Measurements from ENCODE around the gene DTNBP1. TPM values are rescaled to one million over a fixed set of nuclear protein-coding genes. Genes with fewer than 3 reads are reported as not detected.

DTNBP1 gene
- total RNA-seq, 1 donor from 2014 or later = 18.2 TPM

DNA sequence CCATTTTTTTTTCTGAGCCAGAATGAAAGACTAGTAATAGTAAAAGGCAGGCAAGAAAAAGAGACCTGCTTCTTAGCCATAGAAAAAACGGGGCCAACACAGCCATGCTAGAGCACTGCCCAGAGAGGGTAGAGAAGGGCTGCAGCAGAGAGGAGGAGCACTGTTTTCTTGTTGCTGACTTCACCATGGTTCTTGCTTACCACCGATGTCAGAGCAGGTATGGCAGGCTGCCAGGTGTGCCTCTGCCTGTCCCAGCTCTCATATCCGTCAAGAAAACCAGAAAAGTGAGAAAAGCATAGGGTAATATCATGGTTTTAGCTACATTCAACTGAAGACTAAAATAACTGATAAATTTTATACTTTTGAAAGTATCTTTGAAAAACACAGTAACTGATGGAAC lies 60.7 kb downstream of the DTNBP1 start:
- no peak for DNase-seq (ENCODE audit: extremely low spot score in 2 of 2)
- Histone ChIP-seq H3K27ac (no peak overlapping the region), H3K27me3 (no peaks in the 10 kb centered on the region), H3K4me1 (no peaks in the 10 kb centered on the region), H3K4me3 (no peak overlapping the region), H3K36me3 (no peaks in the 10 kb centered on the region), H3K9me3 (no peaks in the 10 kb centered on the region)
- TF ChIP-seq POLR2AphosphoS5 (IDR thresholded peaks at IDR 0.05; ENCODE audit: insufficient read depth in 1 of 2, low read depth in 1 of 2) = no peak
- no peak for TF ChIP-seq POLR2A (IDR thresholded peaks at IDR 0.05)
- TF ChIP-seq, protein P1, sequence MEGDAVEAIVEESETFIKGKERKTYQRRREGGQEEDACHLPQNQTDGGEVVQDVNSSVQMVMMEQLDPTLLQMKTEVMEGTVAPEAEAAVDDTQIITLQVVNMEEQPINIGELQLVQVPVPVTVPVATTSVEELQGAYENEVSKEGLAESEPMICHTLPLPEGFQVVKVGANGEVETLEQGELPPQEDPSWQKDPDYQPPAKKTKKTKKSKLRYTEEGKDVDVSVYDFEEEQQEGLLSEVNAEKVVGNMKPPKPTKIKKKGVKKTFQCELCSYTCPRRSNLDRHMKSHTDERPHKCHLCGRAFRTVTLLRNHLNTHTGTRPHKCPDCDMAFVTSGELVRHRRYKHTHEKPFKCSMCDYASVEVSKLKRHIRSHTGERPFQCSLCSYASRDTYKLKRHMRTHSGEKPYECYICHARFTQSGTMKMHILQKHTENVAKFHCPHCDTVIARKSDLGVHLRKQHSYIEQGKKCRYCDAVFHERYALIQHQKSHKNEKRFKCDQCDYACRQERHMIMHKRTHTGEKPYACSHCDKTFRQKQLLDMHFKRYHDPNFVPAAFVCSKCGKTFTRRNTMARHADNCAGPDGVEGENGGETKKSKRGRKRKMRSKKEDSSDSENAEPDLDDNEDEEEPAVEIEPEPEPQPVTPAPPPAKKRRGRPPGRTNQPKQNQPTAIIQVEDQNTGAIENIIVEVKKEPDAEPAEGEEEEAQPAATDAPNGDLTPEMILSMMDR (IDR thresholded peaks at IDR 0.05) = no peak
- intact Hi-C loops (cut with DNase I) = no loop called here

DNA sequence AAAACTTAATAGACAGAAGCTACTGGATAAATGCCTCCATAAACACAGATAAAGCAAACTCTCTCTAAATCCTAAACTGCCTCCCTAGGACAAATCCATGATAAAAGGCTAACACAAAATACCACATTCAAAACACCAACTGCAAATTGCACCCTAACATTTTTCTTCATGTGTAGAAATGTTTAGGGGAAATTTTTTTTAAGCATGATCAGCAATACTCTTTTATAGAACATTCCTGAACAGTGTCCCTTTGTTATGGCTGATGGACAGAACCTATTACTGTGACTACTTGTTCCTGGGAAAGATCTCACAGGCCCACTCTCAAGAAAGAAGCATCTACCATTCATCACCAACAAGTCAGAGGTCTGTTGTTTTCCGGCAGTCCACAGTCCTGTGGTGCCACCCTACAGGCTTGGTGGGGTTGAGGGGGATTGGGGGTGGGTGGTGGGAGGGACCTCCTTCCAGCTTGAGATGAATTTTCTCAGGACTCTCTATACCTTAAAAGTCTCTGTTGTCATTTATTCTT lies 64.5 kb downstream of the DTNBP1 start:
- intact Hi-C loops (cut with DNase I) = no loop called here
- TF ChIP-seq POLR2AphosphoS5 (IDR thresholded peaks at IDR 0.05; ENCODE audit: insufficient read depth in 1 of 2, low read depth in 1 of 2) (no peak), POLR2A (IDR thresholded peaks at IDR 0.05) (no peak)
- TF ChIP-seq, protein P1 (IDR thresholded peaks at IDR 0.05) = no peak

DNA sequence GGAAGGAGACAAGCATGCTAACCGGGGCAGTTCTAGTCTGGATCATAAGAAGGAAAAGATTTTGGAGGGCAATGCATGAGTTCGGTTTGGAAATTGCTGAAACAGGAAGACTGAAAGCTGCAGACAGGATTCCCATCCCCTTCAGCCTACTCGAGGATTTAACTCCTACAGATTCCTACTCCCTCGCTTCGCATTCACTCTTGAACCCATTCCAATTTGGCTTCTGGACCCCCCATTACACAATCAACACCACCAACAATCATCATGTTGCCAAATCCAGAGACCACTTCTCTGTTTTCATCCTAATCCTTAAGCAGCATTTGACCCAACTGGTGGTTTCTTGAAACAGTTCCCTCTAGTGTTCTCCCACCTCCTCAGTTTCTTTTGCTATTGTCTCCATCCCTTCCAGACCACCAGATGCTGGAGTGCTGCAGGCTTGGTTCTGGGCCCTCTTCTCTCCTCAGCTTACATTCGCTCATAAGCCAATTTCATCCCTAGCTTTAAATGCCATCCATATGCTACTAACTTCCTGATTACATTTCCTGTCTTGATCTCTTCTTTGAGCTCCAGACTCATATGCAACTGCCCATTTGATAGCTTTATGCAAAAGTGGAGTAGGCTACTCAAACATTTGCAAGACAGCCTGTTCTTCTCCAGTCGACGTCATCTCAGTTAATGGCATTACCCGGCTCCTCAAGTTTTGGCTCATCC lies 66.5 kb downstream of the DTNBP1 start:
- TF ChIP-seq, protein P1 (IDR thresholded peaks at IDR 0.05) = no peak
- no peak for TF ChIP-seq POLR2AphosphoS5 (IDR thresholded peaks at IDR 0.05; ENCODE audit: insufficient read depth in 1 of 2, low read depth in 1 of 2)
- TF ChIP-seq POLR2A (IDR thresholded peaks at IDR 0.05) = no peak
- H3K4me1 ChIP-seq = no peaks in the 10 kb centered on the region
- no peaks in the 10 kb centered on the region for H3K9me3 ChIP-seq
- intact Hi-C loops (cut with DNase I) = no loop called here
- H3K4me3 ChIP-seq = no peak overlapping the region
- H3K27ac ChIP-seq = no peak overlapping the region
- no peak for DNase-seq (ENCODE audit: extremely low spot score in 2 of 2)
- no peaks in the 10 kb centered on the region for H3K27me3 ChIP-seq
- H3K36me3 ChIP-seq = no peaks in the 10 kb centered on the region

More for the DNA sequence above, 64.5 kb downstream of the DTNBP1 start:
- no peaks in the 10 kb centered on the region for H3K27me3 ChIP-seq
- no peaks in the 10 kb centered on the region for H3K4me1 ChIP-seq
- H3K4me3 ChIP-seq = no peak overlapping the region
- H3K9me3 ChIP-seq = no peaks in the 10 kb centered on the region
- no peak for DNase-seq (ENCODE audit: extremely low spot score in 2 of 2)
- H3K27ac ChIP-seq = no peak overlapping the region
- no peaks in the 10 kb centered on the region for H3K36me3 ChIP-seq

DNA sequence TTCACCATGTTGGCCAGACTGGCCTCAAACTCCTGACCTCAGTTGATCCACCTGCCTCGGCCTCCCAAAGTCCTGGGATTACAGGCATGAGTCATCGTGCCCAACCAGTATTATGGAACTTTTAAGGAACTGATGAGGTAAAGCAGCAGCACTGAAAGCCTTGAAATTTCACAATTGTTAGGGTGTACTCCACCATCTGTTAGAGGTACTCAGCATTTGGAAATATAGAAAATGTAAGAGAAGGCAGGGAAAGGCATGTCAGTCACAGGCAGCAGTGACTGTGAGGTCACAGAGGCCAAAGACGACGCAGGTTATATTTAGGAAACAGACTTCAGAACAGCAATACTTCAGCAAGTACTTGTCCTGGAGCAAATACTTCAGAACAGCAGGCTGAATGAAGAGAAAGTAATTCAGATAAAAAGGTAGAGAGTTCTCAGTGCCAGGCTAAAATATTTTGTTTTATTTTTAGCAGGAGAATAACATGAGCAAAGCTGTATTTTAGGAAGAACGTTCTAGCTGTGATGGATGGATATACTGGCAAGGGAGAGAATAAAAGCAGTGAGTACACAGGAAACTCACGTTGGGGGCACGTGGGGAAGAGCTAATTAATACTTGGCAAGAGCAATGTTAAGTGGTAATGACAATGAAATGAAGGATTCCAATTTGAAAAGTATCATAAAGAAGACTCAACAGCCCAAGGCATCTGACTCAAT lies 67.2 kb downstream of the DTNBP1 start:
- H3K9me3 ChIP-seq = no peaks in the 10 kb centered on the region
- H3K4me3 ChIP-seq = no peak overlapping the region
- intact Hi-C loops (cut with DNase I) = no loop called here
- no peak overlapping the region for H3K27ac ChIP-seq
- TF ChIP-seq, protein P1 (IDR thresholded peaks at IDR 0.05) = no peak
- TF ChIP-seq POLR2AphosphoS5 (IDR thresholded peaks at IDR 0.05; ENCODE audit: insufficient read depth in 1 of 2, low read depth in 1 of 2) = no peak
- no peak for TF ChIP-seq POLR2A (IDR thresholded peaks at IDR 0.05)
- H3K36me3 ChIP-seq = no peaks in the 10 kb centered on the region
- no peaks in the 10 kb centered on the region for H3K27me3 ChIP-seq
- no peak for DNase-seq (ENCODE audit: extremely low spot score in 2 of 2)
- no peaks in the 10 kb centered on the region for H3K4me1 ChIP-seq

Measured in vagina (tissue), 2 donors.